Mucosa of rectum (tissue), 2 donors: Measurements from ENCODE around the gene OCA2.
"Not testable (repeated sequence)": the region's sequence is repeated elsewhere in the genome, so short reads cannot be mapped to it uniquely, and the experiment has no call there.

Experiments used
- H3K27ac ChIP-seq, 2 donors: one replicate each; pipeline ENCODE4 v1.7.0; 2013; ENCODE audit warnings: inconsistent platforms in 2 of 2, low read depth in 2 of 2, low read length in 2 of 2
- H3K27me3 ChIP-seq, 2 donors: one replicate each; pipeline ENCODE4 v1.7.0; 2013; ENCODE audit warnings: low read length in 2 of 2; ENCODE audit not compliant: control insufficient read depth in 2 of 2, insufficient read depth in 2 of 2
- H3K36me3 ChIP-seq, 2 donors: one replicate each; pipeline ENCODE4 v1.7.0; 2013; ENCODE audit warnings: low read length in 2 of 2; ENCODE audit not compliant: control insufficient read depth in 2 of 2, insufficient read depth in 2 of 2
- H3K4me1 ChIP-seq, 2 donors: one replicate each; pipeline ENCODE4 v1.7.0; 2013; ENCODE audit warnings: low read length in 2 of 2, mild to moderate bottlenecking in 1 of 2; ENCODE audit not compliant: control insufficient read depth in 2 of 2, insufficient read depth in 2 of 2
- H3K4me3 ChIP-seq, 2 donors: one replicate each; pipeline ENCODE4 v1.7.0; 2013; ENCODE audit warnings: low read length in 2 of 2
- H3K9ac ChIP-seq, 2 donors: one replicate each; pipeline ENCODE4 v1.7.0; 2013; ENCODE audit warnings: low read length in 2 of 2, low read depth in 1 of 2, mild to moderate bottlenecking in 1 of 2
- H3K9me3 ChIP-seq, 2 donors: one replicate each; pipeline ENCODE4 v1.7.0; 2013; ENCODE audit warnings: low read length in 2 of 2; ENCODE audit not compliant: control insufficient read depth in 2 of 2
- donor health status: healthy.
- donor health status: Normal muscosa, but diverticular disease.

OCA2 gene

GRCh38 chr15:28018291-28019044 is 80.6 kb downstream of the OCA2 start:
- no peaks in the 10 kb centered on the region for H3K27me3 ChIP-seq
- no peaks in the 10 kb centered on the region for H3K9me3 ChIP-seq
- H3K36me3 ChIP-seq: no peaks in the 10 kb centered on the region
- H3K9ac ChIP-seq: no peak overlapping the region
- H3K27ac ChIP-seq: no peak overlapping the region
- H3K4me3 ChIP-seq: no peak overlapping the region
- no peaks in the 10 kb centered on the region for H3K4me1 ChIP-seq

GRCh38 chr15:28017423-28017924 is 81.6 kb downstream of the OCA2 start:
- Histone ChIP-seq H3K4me1 (no peaks in the 10 kb centered on the region), H3K9me3 (no peaks in the 10 kb centered on the region), H3K4me3 (no peak overlapping the region), H3K27ac (no peak overlapping the region), H3K36me3 (no peaks in the 10 kb centered on the region), H3K9ac (no peak overlapping the region), H3K27me3 (no peaks in the 10 kb centered on the region)

- Histone ChIP-seq H3K27me3 (no peaks in the 10 kb centered on the region), H3K36me3 (no peaks in the 10 kb centered on the region), H3K4me1 (no peaks in the 10 kb centered on the region), H3K9ac (no peak overlapping the region), H3K27ac (no peak overlapping the region), H3K4me3 (no peak overlapping the region), H3K9me3 (no peaks in the 10 kb centered on the region)
Measured at GRCh38 chr15:28015855-28016254, 83.3 kb downstream of the OCA2 start.

- Histone ChIP-seq H3K4me1 (no peaks in the 10 kb centered on the region), H3K9ac (no peak overlapping the region), H3K4me3 (no peak overlapping the region), H3K27ac (no peak overlapping the region), H3K9me3 (no peaks in the 10 kb centered on the region), H3K27me3 (no peaks in the 10 kb centered on the region), H3K36me3 (no peaks in the 10 kb centered on the region)
Measured at GRCh38 chr15:28014623-28015200, 84.4 kb downstream of the OCA2 start.

- H3K9ac ChIP-seq: no peak overlapping the region
- H3K4me1 ChIP-seq: no peaks in the 10 kb centered on the region
- no peaks in the 10 kb centered on the region for H3K36me3 ChIP-seq
- no peak overlapping the region for H3K4me3 ChIP-seq
- H3K9me3 ChIP-seq: no peaks in the 10 kb centered on the region
- no peak overlapping the region for H3K27ac ChIP-seq
- H3K27me3 ChIP-seq: no peaks in the 10 kb centered on the region
Measured at GRCh38 chr15:28013976-28014375, 85.1 kb downstream of the OCA2 start.

- Histone ChIP-seq H3K27ac (no peak overlapping the region), H3K36me3 (no peaks in the 10 kb centered on the region), H3K9ac (no peak overlapping the region), H3K4me1 (no peaks in the 10 kb centered on the region), H3K27me3 (no peaks in the 10 kb centered on the region), H3K9me3 (no peaks in the 10 kb centered on the region), H3K4me3 (no peak overlapping the region)
Measured at GRCh38 chr15:28013480-28013879, 85.6 kb downstream of the OCA2 start.

GRCh38 chr15:28012231-28012630 is 86.9 kb downstream of the OCA2 start:
- H3K36me3 ChIP-seq: no peaks in the 10 kb centered on the region
- no peaks in the 10 kb centered on the region for H3K27me3 ChIP-seq
- no peaks in the 10 kb centered on the region for H3K4me1 ChIP-seq
- H3K4me3 ChIP-seq: no peak overlapping the region
- no peak overlapping the region for H3K9ac ChIP-seq
- H3K27ac ChIP-seq: no peak overlapping the region
- no peaks in the 10 kb centered on the region for H3K9me3 ChIP-seq

GRCh38 chr15:28008175-28008574 is 90.9 kb downstream of the OCA2 start:
- not testable (repeated sequence) for H3K4me3 ChIP-seq, H3K27ac ChIP-seq, H3K9me3 ChIP-seq, H3K27me3 ChIP-seq, H3K36me3 ChIP-seq, H3K4me1 ChIP-seq, H3K9ac ChIP-seq

- H3K27ac ChIP-seq: no peak overlapping the region
- no peaks in the 10 kb centered on the region for H3K4me1 ChIP-seq
- H3K4me3 ChIP-seq: no peak overlapping the region
- H3K9me3 ChIP-seq: no peaks in the 10 kb centered on the region
- H3K9ac ChIP-seq: no peak overlapping the region
- H3K36me3 ChIP-seq: no peaks in the 10 kb centered on the region
- no peaks in the 10 kb centered on the region for H3K27me3 ChIP-seq
Measured at GRCh38 chr15:28006116-28006905, 92.8 kb downstream of the OCA2 start.

- Histone ChIP-seq H3K27me3 (no peaks in the 10 kb centered on the region), H3K4me3 (no peak overlapping the region), H3K4me1 (no peaks in the 10 kb centered on the region), H3K9ac (no peak overlapping the region), H3K36me3 (no peaks in the 10 kb centered on the region), H3K9me3 (no peaks in the 10 kb centered on the region), H3K27ac (no peak overlapping the region)
Measured at GRCh38 chr15:28005004-28005527, 94.0 kb downstream of the OCA2 start.
